PC-3 (cell line): ENCODE results near the gene VCAN. TPM values are rescaled to one million over a fixed set of nuclear protein-coding genes. Genes with fewer than 3 reads are reported as not detected.

Source experiments
- ATAC-seq: fragments of 200-7000 bp; cut with Tn5 transposase; 2 replicates; pipeline ENCODE4 v1.9.1; 2020; ENCODE audit warnings: mild to moderate bottlenecking, moderate library complexity
- BruUV-seq: library from RNA; stranded (reverse); fragments of 400-500 nt; replicated peaks from 2 replicates; lab custom pipeline; 2021; lab: Mats Ljungman, UMichigan
- CTCF ChIA-PET: fragments of 300-600 bp; sonication (Branson Sonifier 250); formaldehyde crosslinking; loops from one replicate; lab custom pipeline; 2022; ENCODE audit warnings: antibody characterized with exemption; lab: Charles Lee
- POLR2A ChIA-PET: fragments of 300-600 bp; sonication (Branson Sonifier 250); formaldehyde crosslinking; loops from one replicate; lab custom pipeline; 2022; ENCODE audit warnings: antibody characterized with exemption; ENCODE audit not compliant: unreplicated experiment; lab: Charles Lee
- DNase-seq: peaks from one replicate; pipeline ENCODE4 v3.0.0-alpha.2; 2015
- H2AFZ ChIP-seq: fragments of 300-600 bp; sonication (generic); 2 replicates; pipeline ENCODE4 v1.6.0; 2016; ENCODE audit warnings: antibody characterized with exemption, low read length
- H3F3A ChIP-seq: fragments of 300-600 bp; sonication (generic); one replicate; pipeline ENCODE4 v1.6.0; 2017; ENCODE audit warnings: antibody characterized with exemption, low read length, control low read depth, mild to moderate bottlenecking; ENCODE audit not compliant: unreplicated experiment
- H3K27ac ChIP-seq: fragments of 300-600 bp; sonication (generic); 2 replicates; pipeline ENCODE4 v1.5.1; 2016; ENCODE audit warnings: mild to moderate bottlenecking, low read length
- H3K27me3 ChIP-seq: fragments of 300-600 bp; sonication (generic); 2 replicates; pipeline ENCODE4 v1.6.1; 2016; ENCODE audit warnings: low read length, mixed read lengths
- H3K36me3 ChIP-seq: fragments of 300-600 bp; sonication (generic); 2 replicates; pipeline ENCODE4 v1.6.1; 2016; ENCODE audit warnings: low read depth, mixed run types, low read length, mixed read lengths
- H3K4me1 ChIP-seq: fragments of 300-600 bp; sonication (generic); 2 replicates; pipeline ENCODE4 v1.5.1; 2016; ENCODE audit warnings: low read length; ENCODE audit not compliant: insufficient read depth
- H3K4me2 ChIP-seq: fragments of 300-600 bp; sonication (generic); 2 replicates; pipeline ENCODE4 v1.6.0; 2016; ENCODE audit warnings: low read length
- H3K4me3 ChIP-seq: fragments of 300-600 bp; sonication (generic); 2 replicates; pipeline ENCODE4 v1.5.1; 2016; ENCODE audit warnings: mild to moderate bottlenecking, low read length, mixed read lengths
- H3K79me2 ChIP-seq: fragments of 300-600 bp; sonication (generic); 2 replicates; pipeline ENCODE4 v1.6.1; 2017; ENCODE audit warnings: low read length, mixed read lengths
- H3K9ac ChIP-seq: fragments of 300-600 bp; sonication (generic); 2 replicates; pipeline ENCODE4 v1.6.0; 2016; ENCODE audit warnings: mild to moderate bottlenecking, low read length
- H3K9me2 ChIP-seq: fragments of 300-600 bp; sonication (generic); replicated peaks from 2 replicates; pipeline ENCODE4 v1.6.1; 2016; ENCODE audit warnings: mixed run types, low read length, mixed read lengths
- H3K9me3 ChIP-seq: fragments of 300-600 bp; sonication (generic); 2 replicates; pipeline ENCODE4 v1.6.1; 2016; ENCODE audit warnings: low read length, mixed read lengths
- H4K20me1 ChIP-seq: fragments of 300-600 bp; sonication (generic); 2 replicates; pipeline ENCODE4 v1.6.1; 2016; ENCODE audit warnings: low read length, mixed read lengths
- EZH2 ChIP-seq: fragments of 300-600 bp; sonication (generic); IDR thresholded peaks from one replicate; pipeline ENCODE4 v1.6.1; 2017; ENCODE audit warnings: antibody characterized with exemption, mild to moderate bottlenecking, low read length; ENCODE audit not compliant: unreplicated experiment
- EZH2phosphoT487 ChIP-seq: fragments of 300-600 bp; sonication (generic); IDR thresholded peaks from 2 replicates; pipeline ENCODE4 v1.6.1; 2018; ENCODE audit warnings: mild to moderate bottlenecking, antibody characterized with exemption, low read length, borderline replicate concordance
- intact Hi-C: fragments of 100-400 bp; cut with micrococcal nuclease; formaldehyde crosslinking; loops from 2 replicates; pipeline ENCODE4 v1.9.0; 2023
- total RNA-seq: library from RNA; depleted of rRNA; stranded (reverse); fragments of >200 nt; gene quantifications from 2 replicates; pipeline ENCODE4 v1.2.3, GENCODE V29; 2014
- TF ChIP-seq, protein P1 (sequence below): fragments of 300-600 bp; sonication (generic); conservative IDR thresholded peaks from 2 replicates; pipeline ENCODE4 v1.5.1; 2017; ENCODE audit warnings: antibody characterized with exemption, low read depth, mild to moderate bottlenecking, low read length

The VCAN gene
- total RNA-seq, 1 experiment from 2014 or later = 6.2 TPM

DNA sequence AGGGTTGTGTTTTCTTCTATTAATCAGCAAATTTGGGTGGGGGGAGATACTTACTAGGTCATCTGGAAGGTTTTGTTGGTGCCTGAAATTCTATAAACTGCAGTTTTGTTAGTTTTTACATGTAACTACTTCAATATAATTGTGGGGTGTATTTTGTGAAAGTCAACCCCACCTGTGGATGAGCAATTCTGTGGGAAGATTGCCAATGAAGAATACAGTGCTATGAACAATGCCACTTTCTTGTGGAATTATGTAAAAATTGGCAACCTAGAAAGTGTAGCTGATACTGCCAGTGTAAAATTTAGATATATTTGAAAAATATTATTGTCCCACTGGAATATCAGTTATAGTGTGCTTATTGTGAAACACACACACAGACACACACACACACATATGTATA, 80.7 kb downstream of the VCAN start:
- no peaks in the 10 kb centered on the region for H3K36me3 ChIP-seq
- H3K9ac ChIP-seq = peak overlapping the region; percentile 6; the same call in 1 of the 2 replicates
- ChIA-PET CTCF (interaction anchor here (0.6 kb wide), 2 partner anchors 77 to 296 kb away, joined by 3 to 4 read pairs; no protein-coding TSS in a partner anchor), POLR2A (no interaction called here)
- peak overlapping the region; percentile 38 for H3K4me2 ChIP-seq
- H4K20me1 ChIP-seq = no peaks in the 10 kb centered on the region
- ATAC-seq = peak; percentile 79
- H2AFZ ChIP-seq = no peak overlapping the region
- peak overlapping the region; percentile 54 for H3K27ac ChIP-seq
- no peaks in the 10 kb centered on the region for H3K9me3 ChIP-seq
- BruUV-seq = no TSS peak
- H3K27me3 ChIP-seq = no peaks in the 10 kb centered on the region
- H3K9me2 ChIP-seq = no peaks in the 10 kb centered on the region
- H3K79me2 ChIP-seq = no peaks in the 10 kb centered on the region
- intact Hi-C loops = loop anchor here (2.0 kb wide), 1 partner anchor 35 kb away; no protein-coding TSS in a partner anchor
- no peaks in the 10 kb centered on the region for H3F3A ChIP-seq
- peak; percentile 68 for DNase-seq
- H3K4me1 ChIP-seq = peaks cover 20% of the 10 kb centered on the region
- H3K4me3 ChIP-seq = no peak overlapping the region
- no peak for TF ChIP-seq EZH2
- no peak for TF ChIP-seq EZH2phosphoT487
- TF ChIP-seq, protein P1, sequence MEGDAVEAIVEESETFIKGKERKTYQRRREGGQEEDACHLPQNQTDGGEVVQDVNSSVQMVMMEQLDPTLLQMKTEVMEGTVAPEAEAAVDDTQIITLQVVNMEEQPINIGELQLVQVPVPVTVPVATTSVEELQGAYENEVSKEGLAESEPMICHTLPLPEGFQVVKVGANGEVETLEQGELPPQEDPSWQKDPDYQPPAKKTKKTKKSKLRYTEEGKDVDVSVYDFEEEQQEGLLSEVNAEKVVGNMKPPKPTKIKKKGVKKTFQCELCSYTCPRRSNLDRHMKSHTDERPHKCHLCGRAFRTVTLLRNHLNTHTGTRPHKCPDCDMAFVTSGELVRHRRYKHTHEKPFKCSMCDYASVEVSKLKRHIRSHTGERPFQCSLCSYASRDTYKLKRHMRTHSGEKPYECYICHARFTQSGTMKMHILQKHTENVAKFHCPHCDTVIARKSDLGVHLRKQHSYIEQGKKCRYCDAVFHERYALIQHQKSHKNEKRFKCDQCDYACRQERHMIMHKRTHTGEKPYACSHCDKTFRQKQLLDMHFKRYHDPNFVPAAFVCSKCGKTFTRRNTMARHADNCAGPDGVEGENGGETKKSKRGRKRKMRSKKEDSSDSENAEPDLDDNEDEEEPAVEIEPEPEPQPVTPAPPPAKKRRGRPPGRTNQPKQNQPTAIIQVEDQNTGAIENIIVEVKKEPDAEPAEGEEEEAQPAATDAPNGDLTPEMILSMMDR = no peak

DNA sequence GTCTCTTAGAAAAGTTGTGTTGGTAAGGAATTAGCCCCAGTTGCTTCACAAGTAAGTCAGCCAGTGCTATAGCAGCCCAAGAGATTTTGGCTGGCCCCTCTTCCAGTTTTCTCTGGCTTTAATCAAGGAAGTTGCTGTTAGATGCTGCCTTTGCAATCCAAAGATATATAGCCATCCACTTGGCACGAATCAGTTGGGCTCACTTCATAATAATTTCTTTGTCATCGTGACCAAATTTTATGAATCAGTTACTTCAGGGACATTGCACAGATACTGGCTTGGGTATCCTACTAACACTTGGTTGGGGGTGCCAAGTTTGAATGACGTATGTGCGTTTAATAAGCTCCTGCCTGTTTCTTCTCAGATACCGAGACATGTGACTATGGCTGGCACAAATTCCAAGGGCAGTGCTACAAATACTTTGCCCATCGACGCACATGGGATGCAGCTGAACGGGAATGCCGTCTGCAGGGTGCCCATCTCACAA, 81.5 kb downstream of the VCAN start:
- Histone ChIP-seq H3K4me2 (no peak overlapping the region), H3K36me3 (no peaks in the 10 kb centered on the region), H3K27me3 (no peaks in the 10 kb centered on the region), H3F3A (no peaks in the 10 kb centered on the region), H3K4me3 (no peak overlapping the region), H3K79me2 (no peaks in the 10 kb centered on the region), H3K4me1 (peaks cover 20% of the 10 kb centered on the region), H4K20me1 (no peaks in the 10 kb centered on the region), H3K9ac (no peak overlapping the region), H3K9me3 (no peaks in the 10 kb centered on the region), H2AFZ (no peak overlapping the region), H3K27ac (no peak overlapping the region), H3K9me2 (no peaks in the 10 kb centered on the region)
- ATAC-seq (no peak), DNase-seq (no peak)
- CTCF ChIA-PET = interaction anchor here (0.6 to 0.9 kb wide), 2 partner anchors 36 to 297 kb away, joined by 3 to 4 read pairs; no protein-coding TSS in a partner anchor
- POLR2A ChIA-PET = interaction anchor here (0.5 kb wide), 1 partner anchor 459 kb away, joined by 3 read pairs; no protein-coding TSS in a partner anchor
- BruUV-seq = no TSS peak
- TF ChIP-seq EZH2phosphoT487 (no peak), EZH2 (no peak)
- TF ChIP-seq, protein P1 = no peak
- intact Hi-C loops = loop anchor here (2.0 kb wide), 1 partner anchor 36 kb away; no protein-coding TSS in a partner anchor

DNA sequence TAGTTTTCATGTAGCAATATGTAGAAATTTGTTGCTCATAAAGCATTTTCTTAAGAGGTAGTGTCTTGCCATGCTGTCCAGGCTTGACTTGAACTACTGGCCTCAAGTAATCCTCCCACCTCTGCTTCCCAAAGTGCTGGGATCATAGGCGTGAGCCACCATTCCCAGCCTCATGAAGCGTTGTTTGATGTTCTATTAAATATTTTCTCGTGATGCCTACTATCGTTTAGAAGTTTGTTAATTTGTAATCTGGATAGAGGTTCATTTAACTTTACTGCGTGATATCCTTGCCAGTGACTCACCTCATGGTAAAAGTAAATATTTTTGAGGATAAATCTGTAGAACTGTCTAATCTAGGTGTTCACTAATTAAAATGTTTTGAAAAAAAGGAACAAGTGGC, 82.6 kb downstream of the VCAN start:
- DNase-seq (no peak), ATAC-seq (no peak)
- Histone ChIP-seq H3K79me2 (no peaks in the 10 kb centered on the region), H3K4me3 (no peak overlapping the region), H3K36me3 (no peaks in the 10 kb centered on the region), H4K20me1 (no peaks in the 10 kb centered on the region), H2AFZ (no peak overlapping the region), H3K9me3 (no peaks in the 10 kb centered on the region), H3K9ac (no peak overlapping the region), H3K4me2 (no peak overlapping the region), H3K27me3 (no peaks in the 10 kb centered on the region), H3K27ac (no peak overlapping the region), H3F3A (no peaks in the 10 kb centered on the region), H3K4me1 (peaks cover 20% of the 10 kb centered on the region), H3K9me2 (no peaks in the 10 kb centered on the region)
- TF ChIP-seq EZH2phosphoT487 (no peak), EZH2 (no peak)
- TF ChIP-seq, protein P1 = no peak
- no TSS peak for BruUV-seq
- ChIA-PET POLR2A (no interaction called here), CTCF (interaction anchor here (0.9 kb wide), 1 partner anchor 37 kb away, joined by 3 read pairs; no protein-coding TSS in a partner anchor)
- intact Hi-C loops = no loop called here
